Measurements from ENCODE around the gene MBNL2.
"Not testable (repeated sequence)": the region's sequence is repeated elsewhere in the genome, so short reads cannot be mapped to it uniquely, and the experiment has no call there.

MBNL2 gene, protein sequence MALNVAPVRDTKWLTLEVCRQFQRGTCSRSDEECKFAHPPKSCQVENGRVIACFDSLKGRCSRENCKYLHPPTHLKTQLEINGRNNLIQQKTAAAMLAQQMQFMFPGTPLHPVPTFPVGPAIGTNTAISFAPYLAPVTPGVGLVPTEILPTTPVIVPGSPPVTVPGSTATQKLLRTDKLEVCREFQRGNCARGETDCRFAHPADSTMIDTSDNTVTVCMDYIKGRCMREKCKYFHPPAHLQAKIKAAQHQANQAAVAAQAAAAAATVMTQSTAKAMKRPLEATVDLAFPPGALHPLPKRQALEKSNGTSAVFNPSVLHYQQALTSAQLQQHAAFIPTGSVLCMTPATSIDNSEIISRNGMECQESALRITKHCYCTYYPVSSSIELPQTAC

DNA sequence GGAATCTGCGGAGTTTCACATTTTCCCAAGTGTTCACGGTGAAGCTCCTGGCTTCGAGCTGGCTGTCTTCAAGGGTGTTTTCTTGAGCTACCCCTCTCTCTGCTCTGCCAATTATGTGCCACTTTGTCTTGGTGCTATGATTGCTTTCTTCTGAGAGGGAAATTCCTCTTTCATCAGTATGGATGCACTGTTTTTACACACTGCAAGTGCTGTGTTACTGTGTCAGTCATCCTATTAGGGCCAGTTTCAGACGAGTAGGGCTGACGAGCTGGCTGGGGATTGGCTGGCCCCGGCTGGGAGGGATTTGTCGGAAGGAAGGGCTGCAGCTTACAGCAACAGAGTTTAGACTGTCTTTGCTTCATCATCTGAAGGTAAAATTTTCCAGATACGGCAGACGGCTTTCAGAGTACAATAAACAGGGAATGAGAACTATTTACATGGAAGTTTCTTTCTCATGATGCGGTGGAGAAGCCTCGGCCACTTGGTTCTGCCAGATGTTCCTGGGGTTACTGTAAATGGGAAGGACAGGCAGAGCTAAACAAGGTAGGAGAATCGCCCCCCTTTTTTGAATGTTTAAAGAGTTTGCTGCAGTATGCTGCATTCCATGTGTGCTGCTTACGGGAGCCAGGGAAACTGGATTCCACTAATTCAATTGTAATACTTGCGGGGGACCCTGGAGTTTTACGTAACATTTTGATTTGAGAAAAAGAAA is at the start of gene MBNL2:
MBNL2 (plus strand) TSS at position 345 of the 712 bp plus-strand sequence. CDS start 53,903 bp downstream, outside the sequence.
- DNase-seq = peak; percentile 96

DNA sequence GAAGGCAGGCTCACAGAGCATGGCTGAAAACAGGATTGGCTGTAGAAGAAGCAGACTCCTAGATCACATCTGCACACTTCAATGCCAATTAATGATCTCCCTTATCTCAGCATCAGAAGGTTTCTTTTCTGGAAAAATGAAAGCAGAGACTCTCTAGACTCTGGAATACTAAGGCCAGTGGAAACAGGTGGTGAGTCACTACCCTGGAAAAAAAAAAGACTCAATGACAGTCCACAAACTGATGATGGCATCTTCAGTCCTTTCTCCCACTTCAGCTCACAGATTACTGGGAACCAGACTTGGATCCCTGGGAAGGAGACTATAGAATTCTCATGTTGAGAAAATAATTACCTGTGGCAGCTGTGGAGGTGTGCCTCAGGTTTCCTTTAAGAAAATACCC is 47.5 kb upstream of the MBNL2 start:
- no peak for DNase-seq

DNA sequence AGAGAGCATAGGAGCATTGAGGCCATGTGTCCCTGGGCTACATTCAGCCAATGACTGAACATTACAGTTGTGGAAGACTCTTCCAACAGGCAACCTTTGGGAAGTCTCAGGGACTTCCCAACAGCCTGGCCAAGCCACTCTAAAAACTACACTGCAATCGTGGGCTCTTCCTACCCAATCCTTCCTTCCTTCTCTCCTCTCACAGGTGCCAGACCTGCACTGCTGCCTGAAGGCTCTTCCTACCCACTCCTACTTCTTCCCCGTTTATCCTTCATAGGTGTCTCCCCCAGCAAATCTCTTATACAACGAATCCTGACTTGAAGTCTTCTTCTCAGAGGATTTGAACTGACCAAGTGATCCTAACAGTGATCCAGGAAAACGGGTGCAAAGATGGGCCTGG is 47.1 kb upstream of the MBNL2 start:
- DNase-seq = no peak

DNA sequence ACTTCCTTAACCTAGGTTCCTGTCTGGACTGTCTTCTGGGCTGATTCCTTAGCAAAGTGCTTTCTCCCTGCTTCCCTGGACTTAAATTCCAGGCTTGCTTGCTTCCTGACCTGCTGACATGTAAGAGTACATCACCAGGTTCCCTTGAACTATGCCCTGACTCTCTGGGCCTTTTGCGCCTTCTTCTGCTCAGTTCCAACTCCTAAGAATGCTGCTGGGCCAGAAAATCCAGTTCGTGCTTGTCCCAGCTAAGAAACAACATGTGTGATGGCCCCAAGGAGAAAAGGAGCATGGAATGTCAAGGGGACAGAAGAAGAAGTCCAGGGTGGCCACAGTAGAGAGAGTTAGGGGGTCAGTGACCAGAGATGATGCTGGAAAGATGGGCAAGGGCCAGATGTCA is 42.6 kb upstream of the MBNL2 start:
- no peak for DNase-seq

DNA sequence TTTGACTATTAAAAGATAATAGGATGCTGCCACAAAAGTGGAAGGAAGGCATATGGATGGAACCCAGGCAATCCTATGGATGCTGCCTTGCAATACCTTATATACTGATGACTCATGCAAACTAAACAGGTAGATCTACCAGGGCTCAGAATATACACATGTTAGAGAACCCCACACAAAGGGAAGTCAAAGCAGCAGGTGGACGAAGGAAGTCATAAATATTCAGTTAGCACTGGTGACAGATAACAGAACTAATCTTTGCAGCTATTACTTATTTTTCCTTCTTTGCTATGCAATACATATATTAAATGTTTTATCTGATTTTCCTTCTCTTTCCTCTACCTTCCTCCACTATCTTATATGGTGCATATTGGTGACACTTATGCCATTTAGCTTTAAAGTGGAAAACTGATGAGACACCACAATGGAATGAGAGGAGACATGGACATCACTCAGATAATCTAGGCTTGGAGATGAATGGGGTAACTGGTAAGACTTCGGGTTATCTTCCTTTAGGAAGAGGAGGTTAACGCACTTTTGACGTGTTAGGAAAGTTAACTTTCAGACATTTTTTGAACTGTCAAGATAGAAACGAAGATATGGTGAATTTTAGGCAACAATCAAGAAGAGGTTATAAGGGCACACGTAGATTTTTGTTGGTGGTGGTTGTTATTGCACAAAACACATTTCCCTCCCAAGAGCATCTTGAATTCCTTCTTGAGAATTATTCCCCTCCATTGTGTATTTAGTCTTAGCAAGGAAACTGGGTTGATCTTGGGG is 39.8 kb upstream of the MBNL2 start:
- DNase-seq = no peak

DNA sequence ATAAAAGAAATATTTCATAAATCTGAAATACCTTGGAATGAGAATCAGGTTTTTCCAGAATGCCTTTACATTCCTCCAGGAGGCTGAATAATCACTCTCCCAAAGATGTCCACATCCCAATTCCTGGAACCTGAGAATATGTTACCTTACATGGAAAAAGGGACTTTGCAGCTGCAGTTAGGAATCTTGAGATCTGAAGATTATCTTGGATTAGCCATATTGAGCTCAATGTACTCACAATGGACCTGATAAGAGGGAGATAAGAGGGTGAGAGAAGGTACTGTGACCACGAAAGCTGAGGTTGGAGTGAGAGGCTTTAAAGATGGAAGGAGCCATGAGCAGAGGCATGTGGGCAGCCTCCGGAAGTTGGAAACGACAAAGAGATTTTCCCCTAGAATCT is 36.8 kb upstream of the MBNL2 start:
- DNase-seq = no peak

DNA sequence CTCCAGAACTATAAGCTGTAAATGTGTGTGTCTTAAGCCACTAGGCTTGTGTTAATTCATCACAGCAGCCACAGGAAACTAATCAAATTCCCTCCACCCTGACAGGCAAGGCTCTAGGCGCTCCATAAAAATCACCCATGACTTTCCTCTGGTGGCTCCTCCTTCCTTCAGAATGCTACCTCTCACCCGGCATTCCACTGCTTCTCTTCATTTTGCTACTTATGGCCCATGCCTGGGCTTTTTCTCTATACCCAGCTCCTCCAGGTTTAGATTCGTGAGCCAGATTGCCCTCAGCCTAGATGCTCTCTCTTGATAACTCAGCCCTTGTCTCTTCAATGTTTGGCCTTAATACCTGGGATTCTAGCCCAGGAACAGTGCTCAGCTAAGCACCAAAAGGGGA is 36.4 kb upstream of the MBNL2 start:
- no peak for DNase-seq

DNA sequence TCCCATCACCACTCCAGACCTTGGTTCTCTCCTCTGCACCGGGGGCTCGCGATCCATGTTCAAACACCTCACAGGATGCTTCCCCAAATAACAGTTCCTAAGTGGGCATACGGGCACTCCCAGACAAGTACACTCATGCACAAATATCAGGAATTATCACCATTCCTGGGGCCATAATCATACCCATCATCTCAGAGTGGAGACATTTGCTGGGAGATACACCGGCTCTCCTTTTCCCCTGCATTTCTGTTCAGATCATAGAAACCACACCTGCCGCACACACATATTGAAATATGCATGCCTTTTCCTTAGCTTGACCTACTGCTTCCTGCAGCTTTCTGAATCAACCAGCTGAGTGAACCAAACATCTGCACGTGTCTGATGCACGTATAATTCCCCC is 33.9 kb upstream of the MBNL2 start:
- no peak for DNase-seq

DNA sequence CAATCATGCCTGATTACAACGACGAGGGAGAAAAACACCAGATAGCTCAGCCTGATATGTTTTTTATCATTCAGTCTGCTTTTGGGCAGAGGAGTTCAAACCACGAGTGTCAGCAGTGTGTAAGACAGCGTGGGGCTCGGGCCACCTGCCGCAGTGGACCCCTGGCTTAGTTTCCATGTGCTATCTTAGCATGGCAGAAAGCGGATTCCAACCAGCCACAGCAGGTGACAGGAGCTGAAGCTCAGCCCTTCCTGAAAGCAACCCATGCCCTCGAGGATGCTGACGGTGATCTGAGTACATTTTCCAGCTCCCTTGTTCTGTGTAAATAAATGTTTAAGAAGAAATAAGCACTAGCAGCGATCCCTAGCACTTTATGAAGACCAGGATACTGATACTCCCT is 32.2 kb upstream of the MBNL2 start:
- peak; percentile 41 for DNase-seq

DNA sequence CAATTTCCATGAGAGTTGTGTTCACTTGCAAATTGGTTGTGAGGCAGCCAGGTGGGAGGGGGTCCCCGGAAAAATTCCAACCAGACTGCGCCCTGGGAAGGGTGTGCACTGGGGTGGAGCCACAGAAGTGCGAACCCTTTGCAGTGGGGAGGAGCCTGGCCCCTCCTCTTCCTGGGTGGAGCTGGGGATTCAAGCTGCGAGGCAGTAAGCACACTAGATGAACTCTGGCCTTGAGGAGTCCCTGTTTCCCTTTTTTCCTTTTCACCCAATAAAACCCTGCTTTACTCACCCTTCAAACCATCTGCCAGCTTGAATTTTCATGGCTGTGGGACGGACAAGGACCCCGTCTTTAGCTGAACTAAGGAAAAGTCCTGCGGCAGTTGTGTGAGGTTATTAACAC is 31.0 kb upstream of the MBNL2 start:
- DNase-seq = no peak

DNA sequence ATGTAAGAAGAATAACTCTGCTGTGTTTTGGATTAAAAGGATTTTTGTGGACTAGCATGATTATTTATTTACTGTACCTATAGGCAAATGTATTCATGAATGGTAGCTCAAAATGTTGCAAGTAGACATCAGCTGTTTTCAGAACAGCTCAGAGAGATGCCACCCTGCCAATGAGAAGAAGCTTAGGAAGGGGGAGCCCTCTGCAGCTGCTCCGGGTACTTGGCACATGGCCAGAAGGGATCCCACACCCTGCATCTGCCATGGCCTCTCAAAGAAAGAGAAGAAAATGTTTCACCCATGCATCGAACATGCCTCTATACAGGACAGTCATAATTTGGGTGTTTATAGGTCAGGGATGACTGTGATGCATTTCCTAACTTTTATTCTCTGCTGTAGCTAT is 30.5 kb upstream of the MBNL2 start:
- peak; percentile 37 for DNase-seq

DNA sequence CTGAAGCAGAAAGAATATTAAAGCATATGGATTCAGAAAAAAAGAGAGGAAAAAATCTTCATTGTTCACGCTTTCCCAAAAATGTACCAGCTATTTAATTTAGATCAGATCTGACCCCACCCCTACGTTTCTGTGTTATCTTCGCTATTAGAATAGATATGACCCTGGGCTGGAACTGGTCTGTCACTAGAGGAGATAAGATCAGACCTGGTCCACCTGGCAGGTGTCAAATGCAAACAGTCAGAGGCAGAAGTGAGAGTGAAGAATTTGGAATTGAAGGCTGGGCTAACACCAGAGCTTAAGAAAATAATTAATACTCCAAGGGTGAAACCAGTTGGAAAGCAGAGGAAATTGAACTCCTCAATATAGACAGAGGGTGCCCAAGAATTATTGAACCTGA is 30.0 kb upstream of the MBNL2 start:
- no peak for DNase-seq

DNA sequence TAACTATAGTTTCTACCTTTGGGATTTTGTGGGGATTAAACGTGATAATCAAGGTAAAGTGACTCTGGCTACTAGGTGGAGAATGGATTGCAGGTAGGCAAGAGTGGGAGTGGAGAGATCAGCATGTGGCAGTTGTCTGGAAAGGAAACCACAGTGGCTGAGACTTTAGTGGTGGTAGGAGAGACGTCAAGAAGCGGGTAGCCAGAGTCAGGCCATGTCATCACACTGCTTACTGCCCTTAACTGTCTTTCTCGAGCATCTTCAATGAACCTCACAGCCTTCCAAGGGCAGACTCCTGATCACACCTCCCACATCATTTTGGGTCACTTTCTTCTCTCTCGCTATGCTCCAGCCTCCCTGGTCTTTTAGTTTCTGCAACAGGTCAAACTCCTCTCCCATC is 28.6 kb upstream of the MBNL2 start:
- DNase-seq = no peak

DNA sequence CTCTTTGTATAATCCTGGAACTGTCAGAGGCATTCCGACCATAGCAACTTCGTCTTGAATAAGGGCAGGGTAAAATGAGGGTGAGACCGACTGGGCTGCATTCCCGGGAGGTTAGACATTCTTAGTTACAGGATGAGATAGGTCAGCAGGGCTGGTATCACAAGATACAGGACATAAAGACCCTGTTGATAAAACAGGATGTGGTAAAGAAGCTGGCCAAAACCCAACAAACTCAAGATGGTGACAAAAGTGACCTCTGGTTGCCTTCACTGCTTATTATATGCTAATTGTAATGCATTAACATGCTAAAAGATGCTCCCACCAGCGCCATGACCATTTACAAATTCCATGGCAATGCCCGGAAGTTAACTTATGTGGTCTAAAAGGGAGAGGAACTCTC is 27.7 kb upstream of the MBNL2 start:
- no peak for DNase-seq

DNA sequence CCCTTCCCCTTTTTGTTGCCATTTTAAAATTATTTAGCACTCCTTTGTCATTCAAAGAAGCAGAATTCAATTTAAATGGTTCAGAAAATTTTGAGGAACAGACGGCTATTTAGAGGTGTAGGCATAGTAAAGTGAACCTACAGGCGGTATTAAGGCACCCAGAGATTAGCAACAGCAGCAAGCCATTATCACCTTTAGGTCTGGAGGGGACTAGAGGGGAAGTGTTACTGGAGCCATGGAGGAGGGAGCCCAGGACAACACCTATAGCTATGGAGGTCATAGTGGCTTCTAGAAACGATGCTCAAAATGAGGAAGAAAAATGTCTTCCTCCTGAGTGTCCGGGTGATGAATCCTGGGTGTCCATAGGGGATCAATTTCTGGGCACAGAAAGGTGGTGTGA is 25.8 kb upstream of the MBNL2 start:
- no peak for DNase-seq

DNA sequence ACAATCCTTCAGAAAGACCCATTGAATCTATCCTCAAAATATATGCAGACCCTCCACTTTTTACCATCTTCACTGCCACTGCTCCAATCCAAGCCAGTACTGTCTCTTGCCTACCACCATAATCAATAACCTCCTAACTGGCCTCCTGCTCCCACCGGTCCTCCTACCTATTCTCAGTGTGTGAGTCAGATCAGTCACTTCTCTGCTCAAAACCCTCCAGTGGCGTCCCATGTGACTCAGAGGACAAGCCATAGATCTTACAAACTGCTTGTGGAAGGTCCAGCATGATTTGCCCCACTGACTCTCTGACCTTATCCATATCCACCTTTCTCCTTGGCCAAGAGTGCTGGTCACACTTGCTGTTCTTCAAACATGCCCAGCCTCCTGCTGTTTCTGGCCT is 23.4 kb upstream of the MBNL2 start:
- DNase-seq = no peak

DNA sequence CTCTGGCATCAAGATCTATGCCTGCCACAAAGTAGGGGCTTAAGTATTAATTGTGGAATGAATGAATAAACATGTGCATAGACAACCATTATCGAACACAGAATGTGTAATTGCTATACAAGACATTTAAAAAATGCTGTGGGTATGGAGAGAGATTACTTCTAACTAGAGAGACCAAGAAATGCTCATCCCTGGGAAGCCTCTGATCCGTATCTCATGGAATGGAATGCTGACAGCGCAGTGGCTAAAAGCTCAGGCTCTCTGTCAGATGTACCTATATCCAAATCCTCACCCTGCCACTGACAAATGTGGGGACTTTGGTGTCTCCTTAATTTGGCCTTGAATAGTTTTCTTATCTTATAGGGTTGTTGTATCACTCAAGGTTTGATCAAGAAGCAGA is 22.7 kb upstream of the MBNL2 start:
- DNase-seq = no peak

DNA sequence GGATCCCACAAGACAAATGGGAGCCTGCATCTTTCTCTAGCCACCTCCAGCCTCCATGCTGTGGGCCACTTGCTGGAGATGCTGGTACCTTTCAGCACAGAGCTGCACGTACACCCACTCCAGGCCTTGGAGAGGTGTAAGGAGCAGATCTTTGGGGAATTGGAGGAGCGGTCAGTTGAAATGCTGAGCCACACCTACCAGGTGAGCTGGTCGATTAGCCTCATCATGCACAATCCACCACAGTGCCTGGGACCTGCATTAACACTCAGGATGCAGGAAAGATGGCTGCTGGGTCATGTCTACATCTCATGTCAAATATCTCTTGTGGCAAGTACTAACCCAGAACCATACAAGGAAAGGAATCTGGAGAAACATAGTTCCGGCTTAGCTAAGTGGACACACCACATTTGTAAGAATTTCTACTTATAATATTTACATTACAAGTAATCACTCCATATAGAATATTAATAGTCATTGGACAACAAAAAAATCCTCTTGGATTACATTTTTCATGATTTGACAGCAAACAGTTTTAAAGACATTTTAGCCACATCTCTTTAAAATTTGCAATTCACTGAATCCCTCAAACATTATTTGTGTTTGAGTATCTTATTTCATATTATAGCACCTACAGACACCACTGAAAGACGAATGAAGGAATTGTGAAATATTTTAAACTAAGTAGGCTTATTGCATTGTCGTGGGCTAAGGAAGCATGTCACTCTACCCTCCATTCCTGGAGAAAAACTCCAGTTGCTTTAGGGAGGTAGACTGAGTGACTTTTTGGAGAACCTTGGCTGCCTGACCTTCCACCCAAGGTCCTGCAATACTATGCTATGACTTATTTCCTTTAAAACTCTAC is 21.8 kb upstream of the MBNL2 start:
- DNase-seq = no peak

DNA sequence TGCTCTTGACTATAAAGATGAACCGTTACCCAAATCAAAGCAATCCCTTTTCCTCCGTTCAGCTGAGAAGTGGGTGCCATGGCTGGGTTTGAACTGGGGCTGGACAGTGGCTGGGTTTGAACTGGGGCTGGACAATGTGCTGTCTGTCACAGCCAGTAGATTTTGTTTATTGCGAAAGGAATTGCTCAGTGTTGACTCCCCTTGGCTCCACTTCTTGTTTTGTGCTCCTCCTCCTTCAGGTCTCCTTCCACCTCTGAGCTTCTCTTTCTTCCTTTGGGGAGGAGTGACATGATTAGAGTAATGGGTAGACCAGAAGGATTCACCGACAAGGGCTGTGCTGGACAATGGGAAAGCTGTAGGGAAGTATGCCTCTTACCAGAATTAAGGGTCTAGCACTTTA is 19.4 kb upstream of the MBNL2 start:
- DNase-seq = no peak

DNA sequence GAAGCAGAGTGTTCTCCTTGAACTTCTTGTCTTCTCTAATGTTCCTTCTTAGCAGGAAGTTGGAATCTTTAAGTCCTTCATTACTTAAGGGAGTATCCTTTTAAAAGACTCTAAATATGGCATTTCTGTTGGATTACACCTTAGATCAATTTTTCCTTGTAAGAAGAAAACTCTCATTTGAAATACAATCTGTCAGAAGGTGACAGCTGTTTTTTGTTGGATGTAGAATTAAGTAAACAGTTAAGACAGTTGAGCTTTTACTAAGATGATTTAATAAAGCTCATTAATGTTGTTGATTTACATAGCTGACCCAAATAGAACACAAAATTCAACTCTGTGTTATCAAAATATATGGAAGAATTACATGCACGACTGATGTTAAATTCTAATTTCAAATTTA is 16.7 kb upstream of the MBNL2 start:
- no peak for DNase-seq

DNA sequence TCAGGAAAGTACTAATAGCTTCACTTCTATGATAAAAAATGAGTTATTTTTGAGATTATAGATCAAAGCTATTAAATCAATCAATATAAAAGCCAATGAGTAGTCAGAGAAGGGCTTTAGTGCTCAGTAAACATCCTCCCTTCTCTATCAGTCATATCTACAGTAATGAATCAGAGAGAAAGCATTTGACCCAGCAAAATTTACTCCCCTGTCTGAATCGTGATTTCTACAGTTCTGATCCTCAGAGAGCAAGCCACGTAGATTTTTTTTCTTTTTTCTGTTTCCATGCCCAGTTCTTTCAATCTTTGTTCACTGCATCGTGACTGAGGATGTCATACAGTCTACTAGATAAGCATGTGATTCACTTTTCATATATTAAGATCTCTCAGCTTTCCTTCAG is 16.2 kb upstream of the MBNL2 start:
- DNase-seq = no peak

DNA sequence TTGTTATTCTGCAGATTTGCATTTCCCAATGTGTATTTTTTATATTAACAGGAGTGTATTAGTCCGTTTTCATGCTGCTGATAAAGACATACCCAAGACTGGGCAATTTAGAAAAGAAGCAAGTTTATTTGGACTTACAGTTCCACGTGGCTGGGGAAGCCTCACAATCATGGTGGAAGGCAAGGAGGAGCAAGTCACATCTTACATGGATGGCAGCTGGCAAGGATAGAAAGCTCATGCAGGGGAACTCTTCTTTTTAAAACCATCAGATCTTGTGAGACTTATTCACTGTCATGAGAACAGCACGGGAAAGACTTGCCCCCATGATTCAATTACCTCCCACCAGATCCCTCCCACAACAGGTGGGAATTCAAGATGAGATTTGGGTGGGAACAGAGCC is 14.9 kb upstream of the MBNL2 start:
- not testable (repeated sequence) for DNase-seq

DNA sequence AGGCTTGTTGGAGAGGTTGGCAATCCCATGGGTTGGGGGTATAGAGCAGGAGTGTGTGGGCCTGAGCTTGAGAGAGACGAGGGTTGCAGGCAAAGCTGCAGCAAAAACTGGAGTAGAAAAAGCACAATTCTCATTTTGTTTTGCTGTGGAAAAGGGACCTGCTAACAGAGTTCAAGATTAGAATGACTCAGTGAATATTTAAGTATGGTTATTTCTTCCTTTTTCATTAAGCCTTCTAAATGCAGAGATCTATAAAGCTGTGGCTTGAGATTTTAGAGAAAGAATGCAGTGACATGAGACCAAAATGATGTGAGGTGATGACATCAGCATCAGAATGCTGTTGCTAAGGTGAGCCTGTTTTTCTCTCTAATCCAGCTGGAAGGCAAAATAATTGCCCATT is 10.8 kb upstream of the MBNL2 start:
- no peak for DNase-seq

All from eye (tissue), 1 donor.